ENCODE measurements around the gene SLC15A2.
"Not testable (repeated sequence)": the region's sequence is repeated elsewhere in the genome, so short reads cannot be mapped to it uniquely, and the experiment has no call there.

Gene SLC15A2

GRCh38 chr3:121894301-121894990, at the start of gene SLC15A2:
Gene SLC15A2, plus strand, starts transcription at chr3:121894401. Its CDS starts 76 bp downstream, at chr3:121894477.
- no peak for DNase-seq

GRCh38 chr3:121844892-121845291, 49.3 kb upstream of the SLC15A2 start:
- no peak for DNase-seq

GRCh38 chr3:121852256-121852655, 41.9 kb upstream of the SLC15A2 start:
- no peak for DNase-seq

- no peak for DNase-seq
Observed at GRCh38 chr3:121855555-121855954, 38.6 kb upstream of the SLC15A2 start.

GRCh38 chr3:121857778-121858177, 36.4 kb upstream of the SLC15A2 start:
- DNase-seq = not testable (repeated sequence)

- DNase-seq = not testable (repeated sequence)
Observed at GRCh38 chr3:121863247-121863646, 31.0 kb upstream of the SLC15A2 start.

GRCh38 chr3:121863801-121864200, 30.4 kb upstream of the SLC15A2 start:
- DNase-seq = no peak

GRCh38 chr3:121869736-121870135, 24.5 kb upstream of the SLC15A2 start:
- DNase-seq = no peak

GRCh38 chr3:121870717-121871116, 23.5 kb upstream of the SLC15A2 start:
- DNase-seq = no peak

GRCh38 chr3:121871430-121871829, 22.8 kb upstream of the SLC15A2 start:
- DNase-seq = no peak

GRCh38 chr3:121878411-121878810, 15.8 kb upstream of the SLC15A2 start:
- no peak for DNase-seq

- DNase-seq = no peak
Observed at GRCh38 chr3:121883507-121883906, 10.7 kb upstream of the SLC15A2 start.

GRCh38 chr3:121885386-121885785, 8.8 kb upstream of the SLC15A2 start:
- DNase-seq = no peak

- no peak for DNase-seq
Observed at GRCh38 chr3:121895121-121895520, 920 bp downstream of the SLC15A2 start.

GRCh38 chr3:121895736-121896135, 1.5 kb downstream of the SLC15A2 start:
- no peak for DNase-seq

- DNase-seq = no peak
Observed at GRCh38 chr3:121896823-121897222, 2.6 kb downstream of the SLC15A2 start.

- DNase-seq = no peak
Observed at GRCh38 chr3:121897296-121897695, 3.1 kb downstream of the SLC15A2 start.

- no peak for DNase-seq
Observed at GRCh38 chr3:121913305-121913990, 19.2 kb downstream of the SLC15A2 start.

GRCh38 chr3:121914081-121914998, 20.1 kb downstream of the SLC15A2 start:
- DNase-seq = no peak

- no peak for DNase-seq
Observed at GRCh38 chr3:121916189-121916588, 22.0 kb downstream of the SLC15A2 start.

- DNase-seq = no peak
Observed at GRCh38 chr3:121918779-121919483, 24.7 kb downstream of the SLC15A2 start.

GRCh38 chr3:121924734-121925133, 30.5 kb downstream of the SLC15A2 start:
- no peak for DNase-seq

- DNase-seq = no peak
Observed at GRCh38 chr3:121926380-121926779, 32.2 kb downstream of the SLC15A2 start.
